PC-9 (cell line): Measurements from ENCODE around the gene OR2G3. TPM values are rescaled to one million over a fixed set of nuclear protein-coding genes. Genes with fewer than 3 reads are reported as not detected.

Source experiments
- BruUV-seq: library from RNA; stranded (reverse); fragments of 400-500 nt; replicated peaks from 2 replicates; lab custom pipeline; 2021; lab: Mats Ljungman, UMichigan
- CTCF ChIA-PET: fragments of 300-600 bp; sonication (Branson Sonifier 250); formaldehyde crosslinking; loops from one replicate; lab custom pipeline; 2022; ENCODE audit warnings: antibody characterized with exemption; lab: Charles Lee
- POLR2A ChIA-PET: fragments of 300-600 bp; sonication (Branson Sonifier 250); formaldehyde crosslinking; loops from one replicate; lab custom pipeline; 2022; ENCODE audit warnings: antibody characterized with exemption; ENCODE audit not compliant: unreplicated experiment; lab: Charles Lee
- DNase-seq, 2 experiments: peaks; one replicate each; pipeline versions ENCODE4 v3.0.0 to v3.0.0-alpha.2; 2015 to 2022; ENCODE audit warnings: mixed read lengths in 1 of 2
- H2AFZ ChIP-seq: fragments of 200-600 bp; sonication (generic); 2 replicates; pipeline ENCODE4 v1.8.1; 2017; ENCODE audit warnings: antibody characterized with exemption
- H3F3A ChIP-seq: fragments of 200-600 bp; sonication (generic); 2 replicates; pipeline ENCODE4 v1.8.1; 2017; ENCODE audit warnings: antibody characterized with exemption, mild to moderate bottlenecking, low read depth; ENCODE audit not compliant: insufficient read depth
- H3K27ac ChIP-seq: fragments of 200-600 bp; sonication (generic); 2 replicates; pipeline ENCODE4 v1.6.1; 2016; ENCODE audit warnings: mixed run types
- H3K27me3 ChIP-seq: fragments of 200-600 bp; sonication (generic); 2 replicates; pipeline ENCODE4 v1.6.1; 2016; ENCODE audit warnings: low read depth, mixed run types; ENCODE audit not compliant: insufficient read depth
- H3K36me3 ChIP-seq: fragments of 200-600 bp; sonication (generic); 2 replicates; pipeline ENCODE4 v1.6.1; 2016; ENCODE audit warnings: low read depth, mixed run types
- H3K4me1 ChIP-seq: fragments of 200-600 bp; sonication (generic); replicated peaks from 2 replicates; pipeline ENCODE4 v1.6.1; 2016; ENCODE audit warnings: mixed run types; ENCODE audit not compliant: insufficient read depth
- H3K4me2 ChIP-seq: fragments of 200-600 bp; sonication (generic); 2 replicates; pipeline ENCODE4 v1.6.1; 2017; ENCODE audit warnings: mixed run types
- H3K4me3 ChIP-seq: fragments of 200-600 bp; sonication (generic); 2 replicates; pipeline ENCODE4 v1.6.1; 2016; ENCODE audit warnings: mixed run types
- H3K79me2 ChIP-seq: fragments of 200-600 bp; sonication (generic); 2 replicates; pipeline ENCODE4 v1.6.1; 2017; ENCODE audit warnings: low read depth, mixed run types
- H3K9me2 ChIP-seq: fragments of 200-600 bp; sonication (generic); 2 replicates; pipeline ENCODE4 v1.8.1; 2017; ENCODE audit warnings: mild to moderate bottlenecking; ENCODE audit not compliant: insufficient read depth
- H3K9me3 ChIP-seq: fragments of 200-600 bp; sonication (generic); 2 replicates; pipeline ENCODE4 v1.8.1; 2016; ENCODE audit warnings: low read depth; ENCODE audit not compliant: insufficient read depth
- H4K20me1 ChIP-seq: fragments of 200-600 bp; sonication (generic); 2 replicates; pipeline ENCODE4 v1.8.1; 2017; ENCODE audit not compliant: insufficient read depth
- CTCF ChIP-seq: fragments of 200-600 bp; sonication (generic); conservative IDR thresholded peaks from 2 replicates; pipeline ENCODE4 v1.6.1; 2017; ENCODE audit warnings: mixed run types, antibody characterized with exemption, mild to moderate bottlenecking, moderate library complexity
- EZH2 ChIP-seq: fragments of 200-600 bp; sonication (generic); IDR thresholded peaks from 2 replicates; pipeline ENCODE4 v1.8.0; 2017; ENCODE audit warnings: antibody characterized with exemption, low read depth
- intact Hi-C: fragments of 100-400 bp; cut with micrococcal nuclease; formaldehyde crosslinking; loops from one replicate; pipeline ENCODE4 v1.10.0; 2022; ENCODE audit not compliant: unreplicated experiment
- total RNA-seq: library from RNA; stranded (reverse); gene quantifications from 2 replicates; pipeline ENCODE4 v1.2.3, GENCODE V29; 2021

OR2G3 gene
- total RNA-seq, 1 experiment from 2014 or later, result not detected

DNA sequence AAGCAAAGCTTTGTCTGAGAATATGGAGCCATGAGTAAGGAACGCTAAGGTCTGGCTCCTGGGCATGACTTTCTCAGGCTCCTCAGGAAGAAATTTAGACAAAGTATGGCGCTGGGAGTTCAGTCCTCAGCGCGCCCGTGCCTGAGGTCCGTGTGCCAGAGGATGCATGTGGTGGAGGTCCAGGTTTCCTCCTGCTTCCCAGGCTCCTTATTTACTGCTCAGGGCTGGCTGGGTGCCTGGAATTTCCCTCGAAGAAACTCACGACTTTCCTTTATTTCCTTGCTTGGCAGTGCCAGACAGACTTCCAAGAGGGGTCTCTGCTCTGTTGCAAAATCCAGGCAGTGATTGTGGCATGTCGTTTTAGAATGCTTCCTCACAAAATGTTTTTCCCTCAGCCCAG, 43.2 kb upstream of the OR2G3 start:
- H3F3A ChIP-seq, result no peaks in the 10 kb centered on the region
- BruUV-seq, result no TSS peak
- DNase-seq, result no peak
- no peak overlapping the region for H3K4me2 ChIP-seq
- no peak overlapping the region for H2AFZ ChIP-seq
- POLR2A ChIA-PET, result no interaction called here
- intact Hi-C loops, result no loop called here
- H3K27ac ChIP-seq, result no peak overlapping the region
- no peaks in the 10 kb centered on the region for H4K20me1 ChIP-seq
- H3K9me3 ChIP-seq, result no peaks in the 10 kb centered on the region
- H3K9me2 ChIP-seq, result no peaks in the 10 kb centered on the region
- H3K79me2 ChIP-seq, result no peaks in the 10 kb centered on the region
- CTCF ChIA-PET, result no interaction called here
- TF ChIP-seq CTCF (no peak), EZH2 (no peak)
- no peaks in the 10 kb centered on the region for H3K4me1 ChIP-seq
- H3K27me3 ChIP-seq, result peaks cover 12% of the 10 kb centered on the region
- no peaks in the 10 kb centered on the region for H3K36me3 ChIP-seq
- no peak overlapping the region for H3K4me3 ChIP-seq

DNA sequence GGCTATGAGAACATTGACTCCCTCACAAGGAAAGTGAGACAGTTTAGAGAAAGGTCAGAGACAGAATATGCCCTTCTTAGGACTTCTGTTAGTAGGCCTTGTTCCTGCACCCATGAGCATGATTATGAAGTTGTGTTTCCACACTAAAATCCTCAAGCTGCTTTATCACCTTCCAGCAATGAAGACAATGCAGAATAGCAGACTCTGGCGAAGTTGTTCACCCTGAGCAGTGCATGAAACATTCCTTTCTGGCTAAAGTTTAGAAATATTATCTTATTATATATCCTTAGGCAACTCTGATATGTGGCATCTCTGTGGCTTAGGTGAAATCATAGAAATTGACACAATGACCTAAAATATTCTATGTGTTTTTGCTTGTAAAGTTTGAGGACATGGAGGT, 31.1 kb upstream of the OR2G3 start:
- Histone ChIP-seq H3K27me3 (no peaks in the 10 kb centered on the region), H3K4me2 (no peak overlapping the region), H3K9me3 (no peaks in the 10 kb centered on the region), H3K79me2 (no peaks in the 10 kb centered on the region), H3K4me3 (no peak overlapping the region), H3K4me1 (no peaks in the 10 kb centered on the region), H3K9me2 (no peaks in the 10 kb centered on the region), H3K36me3 (no peaks in the 10 kb centered on the region), H2AFZ (no peak overlapping the region), H3F3A (no peaks in the 10 kb centered on the region), H4K20me1 (no peaks in the 10 kb centered on the region), H3K27ac (no peak overlapping the region)
- DNase-seq, result no peak
- intact Hi-C loops, result no loop called here
- TF ChIP-seq CTCF (no peak), EZH2 (no peak)
- POLR2A ChIA-PET, result no interaction called here
- no TSS peak for BruUV-seq
- CTCF ChIA-PET, result no interaction called here

GRCh38 chr1:247574664-247575063, 30.7 kb upstream of the OR2G3 start:
- TF ChIP-seq CTCF (no peak), EZH2 (no peak)
- Histone ChIP-seq H3K36me3 (no peaks in the 10 kb centered on the region), H2AFZ (no peak overlapping the region), H3K9me3 (no peaks in the 10 kb centered on the region), H3K9me2 (no peaks in the 10 kb centered on the region), H3K4me1 (no peaks in the 10 kb centered on the region), H3F3A (no peaks in the 10 kb centered on the region), H3K4me2 (no peak overlapping the region), H3K4me3 (no peak overlapping the region), H3K27ac (no peak overlapping the region), H3K27me3 (no peaks in the 10 kb centered on the region), H3K79me2 (no peaks in the 10 kb centered on the region), H4K20me1 (no peaks in the 10 kb centered on the region)
- no TSS peak for BruUV-seq
- no peak for DNase-seq
- POLR2A ChIA-PET, result no interaction called here
- intact Hi-C loops, result loop anchor here (5.0 kb wide), 1 partner anchor 182 kb away; no protein-coding TSS in a partner anchor
- CTCF ChIA-PET, result no interaction called here
